ENCODE results near the gene SLC44A5.

DNA sequence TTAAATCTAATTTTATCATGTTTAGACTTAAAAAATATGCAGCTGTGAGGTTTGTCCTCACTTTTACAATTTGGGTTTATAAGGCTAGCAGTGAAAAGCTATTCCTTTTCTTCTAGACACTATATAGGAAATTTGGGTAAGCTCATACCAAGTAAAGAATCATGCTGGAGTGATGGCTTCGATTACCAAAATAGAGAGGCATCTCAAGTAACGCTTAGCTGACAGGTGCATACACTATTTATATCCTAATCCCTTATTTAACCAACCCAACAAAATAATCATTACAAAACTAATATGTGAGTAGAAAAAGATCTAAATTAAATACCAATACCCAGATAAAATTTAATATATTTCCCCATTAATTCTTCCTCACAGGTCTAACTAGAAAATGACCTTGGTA lies 283.5 kb downstream of the SLC44A5 start:
- TF ChIP-seq, protein P1, sequence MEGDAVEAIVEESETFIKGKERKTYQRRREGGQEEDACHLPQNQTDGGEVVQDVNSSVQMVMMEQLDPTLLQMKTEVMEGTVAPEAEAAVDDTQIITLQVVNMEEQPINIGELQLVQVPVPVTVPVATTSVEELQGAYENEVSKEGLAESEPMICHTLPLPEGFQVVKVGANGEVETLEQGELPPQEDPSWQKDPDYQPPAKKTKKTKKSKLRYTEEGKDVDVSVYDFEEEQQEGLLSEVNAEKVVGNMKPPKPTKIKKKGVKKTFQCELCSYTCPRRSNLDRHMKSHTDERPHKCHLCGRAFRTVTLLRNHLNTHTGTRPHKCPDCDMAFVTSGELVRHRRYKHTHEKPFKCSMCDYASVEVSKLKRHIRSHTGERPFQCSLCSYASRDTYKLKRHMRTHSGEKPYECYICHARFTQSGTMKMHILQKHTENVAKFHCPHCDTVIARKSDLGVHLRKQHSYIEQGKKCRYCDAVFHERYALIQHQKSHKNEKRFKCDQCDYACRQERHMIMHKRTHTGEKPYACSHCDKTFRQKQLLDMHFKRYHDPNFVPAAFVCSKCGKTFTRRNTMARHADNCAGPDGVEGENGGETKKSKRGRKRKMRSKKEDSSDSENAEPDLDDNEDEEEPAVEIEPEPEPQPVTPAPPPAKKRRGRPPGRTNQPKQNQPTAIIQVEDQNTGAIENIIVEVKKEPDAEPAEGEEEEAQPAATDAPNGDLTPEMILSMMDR (IDR thresholded peaks at IDR 0.05 in 4 of 5, conservative IDR thresholded peaks at IDR 0.05 in 1 of 5), result no peak
- TF ChIP-seq POLR2A (IDR thresholded peaks at IDR 0.05), result no peak
